HepG2 (cell line): ENCODE data around the gene GJC1.

ENCODE experiments used
- CENPX ChIP-seq: sonication (generic); formaldehyde crosslinking; IDR thresholded peaks from 2 replicates; pipeline ENCODE4 v1.9.0; 2021; ENCODE audit warnings: mild to moderate bottlenecking, missing genetic modification reagents, moderate library complexity
- EP300 ChIP-seq, 3 experiments: sonication (generic) in 1 of 3; formaldehyde crosslinking in 1 of 3; IDR thresholded peaks; 2 replicates each; pipeline versions ENCODE4 v1.5.1 to v1.6.1; 2011 to 2020; ENCODE audit warnings: low read depth in 2 of 3, low read length in 2 of 3, borderline replicate concordance in 1 of 3, improper control_type of control experiment in 1 of 3, mild to moderate bottlenecking in 1 of 3, missing genetic modification reagents in 1 of 3, moderate library complexity in 1 of 3
- NPAS2 ChIP-seq: sonication (generic); formaldehyde crosslinking; IDR thresholded peaks from 2 replicates; pipeline ENCODE4 v1.8.0; 2022; ENCODE audit warnings: mild to moderate bottlenecking, missing genetic modification reagents, borderline replicate concordance
- POLR2A ChIP-seq, 2 experiments: IDR thresholded peaks; 2 replicates each; pipeline ENCODE4 v1.6.1; 2011; ENCODE audit warnings: low read depth in 2 of 2, low read length in 2 of 2, mild to moderate bottlenecking in 1 of 2, moderate library complexity in 1 of 2; ENCODE audit not compliant: insufficient read depth in 1 of 2
- ZFP36 ChIP-seq: fragments of 150-350 bp; IDR thresholded peaks from 2 replicates; pipeline ENCODE4 v1.6.1; 2018; ENCODE audit warnings: borderline replicate concordance, low read length, low read depth; ENCODE audit not compliant: partially characterized antibody
- ZKSCAN1 ChIP-seq: fragments of 150-350 bp; IDR thresholded peaks from 2 replicates; pipeline ENCODE4 v1.6.1; 2014; ENCODE audit warnings: low read length
- TF ChIP-seq, protein P1 (sequence below): sonication (generic); formaldehyde crosslinking; IDR thresholded peaks from 2 replicates; pipeline ENCODE4 v1.5.0; 2020; ENCODE audit warnings: mild to moderate bottlenecking, missing genetic modification reagents, moderate library complexity
- TF ChIP-seq, protein P2 (sequence below): sonication (generic); formaldehyde crosslinking; IDR thresholded peaks from 2 replicates; pipeline ENCODE4 v1.4.0; 2020; ENCODE audit warnings: missing genetic modification reagents
- TF ChIP-seq, protein P3 (sequence below): sonication (generic); formaldehyde crosslinking; IDR thresholded peaks from 2 replicates; pipeline ENCODE4 v1.8.0; 2022; ENCODE audit warnings: mild to moderate bottlenecking, missing genetic modification reagents; ENCODE audit not compliant: insufficient replicate concordance

DNA sequence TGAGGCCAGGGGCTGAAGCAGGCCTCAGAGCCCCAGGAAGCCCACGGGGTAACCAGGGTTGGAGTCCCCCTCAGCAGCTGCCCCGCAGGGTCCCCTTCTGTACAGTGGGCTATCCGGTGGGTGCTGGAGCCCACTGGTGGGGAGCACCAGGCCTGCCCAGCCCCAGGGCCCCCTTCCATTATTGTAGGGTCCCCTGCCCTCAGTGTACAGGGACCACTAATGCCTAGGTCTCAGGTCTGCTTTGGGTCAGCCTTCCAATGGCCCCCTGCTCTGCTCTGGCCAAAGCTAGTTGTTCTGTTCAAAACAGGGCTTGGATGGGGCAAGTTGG lies 70.2 kb downstream of the GJC1 start:
- TF ChIP-seq, protein P1, sequence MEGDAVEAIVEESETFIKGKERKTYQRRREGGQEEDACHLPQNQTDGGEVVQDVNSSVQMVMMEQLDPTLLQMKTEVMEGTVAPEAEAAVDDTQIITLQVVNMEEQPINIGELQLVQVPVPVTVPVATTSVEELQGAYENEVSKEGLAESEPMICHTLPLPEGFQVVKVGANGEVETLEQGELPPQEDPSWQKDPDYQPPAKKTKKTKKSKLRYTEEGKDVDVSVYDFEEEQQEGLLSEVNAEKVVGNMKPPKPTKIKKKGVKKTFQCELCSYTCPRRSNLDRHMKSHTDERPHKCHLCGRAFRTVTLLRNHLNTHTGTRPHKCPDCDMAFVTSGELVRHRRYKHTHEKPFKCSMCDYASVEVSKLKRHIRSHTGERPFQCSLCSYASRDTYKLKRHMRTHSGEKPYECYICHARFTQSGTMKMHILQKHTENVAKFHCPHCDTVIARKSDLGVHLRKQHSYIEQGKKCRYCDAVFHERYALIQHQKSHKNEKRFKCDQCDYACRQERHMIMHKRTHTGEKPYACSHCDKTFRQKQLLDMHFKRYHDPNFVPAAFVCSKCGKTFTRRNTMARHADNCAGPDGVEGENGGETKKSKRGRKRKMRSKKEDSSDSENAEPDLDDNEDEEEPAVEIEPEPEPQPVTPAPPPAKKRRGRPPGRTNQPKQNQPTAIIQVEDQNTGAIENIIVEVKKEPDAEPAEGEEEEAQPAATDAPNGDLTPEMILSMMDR (CRISPR knock-in tag): no peak
- TF ChIP-seq CENPX (CRISPR knock-in tag) (no peak), ZFP36 (no peak), NPAS2 (no peak), ZKSCAN1 (no peak), POLR2A (IDR thresholded peaks at IDR 0.05; ENCODE audit: insufficient read depth in 1 of 2, low read depth in 2 of 2, low read length in 2 of 2) (no peak), EP300 (IDR thresholded peaks at IDR 0.05; ENCODE audit: low read depth in 2 of 2, low read length in 2 of 2) (no peak), EP300 (CRISPR knock-in tag; IDR thresholded peaks at IDR 0.05; ENCODE audit: borderline replicate concordance) (no peak)
- TF ChIP-seq, protein P2, sequence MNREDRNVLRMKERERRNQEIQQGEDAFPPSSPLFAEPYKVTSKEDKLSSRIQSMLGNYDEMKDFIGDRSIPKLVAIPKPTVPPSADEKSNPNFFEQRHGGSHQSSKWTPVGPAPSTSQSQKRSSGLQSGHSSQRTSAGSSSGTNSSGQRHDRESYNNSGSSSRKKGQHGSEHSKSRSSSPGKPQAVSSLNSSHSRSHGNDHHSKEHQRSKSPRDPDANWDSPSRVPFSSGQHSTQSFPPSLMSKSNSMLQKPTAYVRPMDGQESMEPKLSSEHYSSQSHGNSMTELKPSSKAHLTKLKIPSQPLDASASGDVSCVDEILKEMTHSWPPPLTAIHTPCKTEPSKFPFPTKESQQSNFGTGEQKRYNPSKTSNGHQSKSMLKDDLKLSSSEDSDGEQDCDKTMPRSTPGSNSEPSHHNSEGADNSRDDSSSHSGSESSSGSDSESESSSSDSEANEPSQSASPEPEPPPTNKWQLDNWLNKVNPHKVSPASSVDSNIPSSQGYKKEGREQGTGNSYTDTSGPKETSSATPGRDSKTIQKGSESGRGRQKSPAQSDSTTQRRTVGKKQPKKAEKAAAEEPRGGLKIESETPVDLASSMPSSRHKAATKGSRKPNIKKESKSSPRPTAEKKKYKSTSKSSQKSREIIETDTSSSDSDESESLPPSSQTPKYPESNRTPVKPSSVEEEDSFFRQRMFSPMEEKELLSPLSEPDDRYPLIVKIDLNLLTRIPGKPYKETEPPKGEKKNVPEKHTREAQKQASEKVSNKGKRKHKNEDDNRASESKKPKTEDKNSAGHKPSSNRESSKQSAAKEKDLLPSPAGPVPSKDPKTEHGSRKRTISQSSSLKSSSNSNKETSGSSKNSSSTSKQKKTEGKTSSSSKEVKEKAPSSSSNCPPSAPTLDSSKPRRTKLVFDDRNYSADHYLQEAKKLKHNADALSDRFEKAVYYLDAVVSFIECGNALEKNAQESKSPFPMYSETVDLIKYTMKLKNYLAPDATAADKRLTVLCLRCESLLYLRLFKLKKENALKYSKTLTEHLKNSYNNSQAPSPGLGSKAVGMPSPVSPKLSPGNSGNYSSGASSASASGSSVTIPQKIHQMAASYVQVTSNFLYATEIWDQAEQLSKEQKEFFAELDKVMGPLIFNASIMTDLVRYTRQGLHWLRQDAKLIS (CRISPR knock-in tag): no peak
- TF ChIP-seq, protein P3, sequence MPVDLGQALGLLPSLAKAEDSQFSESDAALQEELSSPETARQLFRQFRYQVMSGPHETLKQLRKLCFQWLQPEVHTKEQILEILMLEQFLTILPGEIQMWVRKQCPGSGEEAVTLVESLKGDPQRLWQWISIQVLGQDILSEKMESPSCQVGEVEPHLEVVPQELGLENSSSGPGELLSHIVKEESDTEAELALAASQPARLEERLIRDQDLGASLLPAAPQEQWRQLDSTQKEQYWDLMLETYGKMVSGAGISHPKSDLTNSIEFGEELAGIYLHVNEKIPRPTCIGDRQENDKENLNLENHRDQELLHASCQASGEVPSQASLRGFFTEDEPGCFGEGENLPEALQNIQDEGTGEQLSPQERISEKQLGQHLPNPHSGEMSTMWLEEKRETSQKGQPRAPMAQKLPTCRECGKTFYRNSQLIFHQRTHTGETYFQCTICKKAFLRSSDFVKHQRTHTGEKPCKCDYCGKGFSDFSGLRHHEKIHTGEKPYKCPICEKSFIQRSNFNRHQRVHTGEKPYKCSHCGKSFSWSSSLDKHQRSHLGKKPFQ: no peak
